Epithelial cell of prostate (primary cell): ENCODE measurements around the gene KCNIP3.

ENCODE experiments used
- DNase-seq: peaks from one replicate; pipeline ENCODE4 v3.0.0-alpha.2; 2011; ENCODE audit warnings: low read depth, low spot score
- H3K27ac ChIP-seq: fragments of 450-650 bp; 2 replicates; pipeline ENCODE4 v1.5.1; 2017; ENCODE audit warnings: mild to moderate bottlenecking

Gene KCNIP3

GRCh38 chr2:95311815-95312542 is 14.8 kb downstream of the KCNIP3 start:
- no peak overlapping the region for H3K27ac ChIP-seq
- no peak for DNase-seq

- no peak for DNase-seq
- H3K27ac ChIP-seq = no peak overlapping the region
Observed at GRCh38 chr2:95312543-95313201, 15.5 kb downstream of the KCNIP3 start.

- H3K27ac ChIP-seq = no peak overlapping the region
- no peak for DNase-seq
Observed at GRCh38 chr2:95313296-95314131, 16.4 kb downstream of the KCNIP3 start.

GRCh38 chr2:95314598-95314963 is 17.4 kb downstream of the KCNIP3 start:
- no peak overlapping the region for H3K27ac ChIP-seq
- no peak for DNase-seq

GRCh38 chr2:95314964-95315611 is 17.9 kb downstream of the KCNIP3 start:
- H3K27ac ChIP-seq = no peak overlapping the region
- DNase-seq = no peak

GRCh38 chr2:95315801-95316411 is 18.8 kb downstream of the KCNIP3 start:
- no peak overlapping the region for H3K27ac ChIP-seq
- DNase-seq = peak; percentile 84

GRCh38 chr2:95316466-95317122 is 19.4 kb downstream of the KCNIP3 start:
- H3K27ac ChIP-seq = no peak overlapping the region
- DNase-seq = no peak

- H3K27ac ChIP-seq = no peak overlapping the region
- DNase-seq = no peak
Observed at GRCh38 chr2:95317123-95317500, 20.0 kb downstream of the KCNIP3 start.

- no peak overlapping the region for H3K27ac ChIP-seq
- no peak for DNase-seq
Observed at GRCh38 chr2:95317665-95318425, 20.7 kb downstream of the KCNIP3 start.

- no peak for DNase-seq
- H3K27ac ChIP-seq = no peak overlapping the region
Observed at GRCh38 chr2:95318431-95319220, 21.5 kb downstream of the KCNIP3 start.

- no peak for DNase-seq
- no peak overlapping the region for H3K27ac ChIP-seq
Observed at GRCh38 chr2:95319481-95320343, 22.6 kb downstream of the KCNIP3 start.

GRCh38 chr2:95320344-95320712 is 23.2 kb downstream of the KCNIP3 start:
- DNase-seq = no peak
- H3K27ac ChIP-seq = no peak overlapping the region

GRCh38 chr2:95320986-95321767 is 24.0 kb downstream of the KCNIP3 start:
- DNase-seq = no peak
- H3K27ac ChIP-seq = no peak overlapping the region

- H3K27ac ChIP-seq = no peak overlapping the region
- no peak for DNase-seq
Observed at GRCh38 chr2:95323347-95324155, 26.4 kb downstream of the KCNIP3 start.

GRCh38 chr2:95325026-95325425 is 27.9 kb downstream of the KCNIP3 start:
- H3K27ac ChIP-seq = no peak overlapping the region
- DNase-seq = no peak
